DOHH2 (cell line): ENCODE results near the gene RIC1.

Source experiments
- EZH2phosphoT487 ChIP-seq: fragments of 200-600 bp; sonication (generic); IDR thresholded peaks from 2 replicates; pipeline ENCODE4 v1.6.1; 2017; ENCODE audit warnings: borderline replicate concordance, mild to moderate bottlenecking, antibody characterized with exemption, low read length, moderate library complexity, mixed read lengths
- TF ChIP-seq, protein P1 (sequence below): fragments of 200-600 bp; sonication (generic); IDR thresholded peaks from one replicate; pipeline ENCODE4 v1.5.1; 2014; ENCODE audit warnings: antibody characterized with exemption, mild to moderate bottlenecking, low read depth, low read length; ENCODE audit not compliant: poor library complexity, severe bottlenecking

DNA sequence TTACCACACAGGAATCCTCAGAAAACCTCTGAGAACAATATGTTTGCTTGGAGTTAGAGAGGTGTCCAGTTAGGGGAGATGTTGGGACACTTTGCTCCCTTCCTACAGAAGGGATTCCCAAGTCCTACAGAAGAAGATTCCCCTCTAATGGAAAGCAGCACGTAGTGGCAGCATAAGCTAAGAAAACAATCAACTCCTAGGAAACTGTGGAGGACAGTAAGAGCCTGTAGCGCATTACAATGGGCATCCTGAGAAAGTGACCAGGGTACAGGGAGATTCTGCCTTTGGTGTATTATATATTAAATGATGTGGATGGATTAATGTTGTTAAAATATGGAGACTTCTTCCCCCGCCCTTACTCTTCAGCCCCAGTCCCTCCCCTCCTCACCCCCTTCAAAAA lies 13.9 kb upstream of the RIC1 start:
- TF ChIP-seq, protein P1, sequence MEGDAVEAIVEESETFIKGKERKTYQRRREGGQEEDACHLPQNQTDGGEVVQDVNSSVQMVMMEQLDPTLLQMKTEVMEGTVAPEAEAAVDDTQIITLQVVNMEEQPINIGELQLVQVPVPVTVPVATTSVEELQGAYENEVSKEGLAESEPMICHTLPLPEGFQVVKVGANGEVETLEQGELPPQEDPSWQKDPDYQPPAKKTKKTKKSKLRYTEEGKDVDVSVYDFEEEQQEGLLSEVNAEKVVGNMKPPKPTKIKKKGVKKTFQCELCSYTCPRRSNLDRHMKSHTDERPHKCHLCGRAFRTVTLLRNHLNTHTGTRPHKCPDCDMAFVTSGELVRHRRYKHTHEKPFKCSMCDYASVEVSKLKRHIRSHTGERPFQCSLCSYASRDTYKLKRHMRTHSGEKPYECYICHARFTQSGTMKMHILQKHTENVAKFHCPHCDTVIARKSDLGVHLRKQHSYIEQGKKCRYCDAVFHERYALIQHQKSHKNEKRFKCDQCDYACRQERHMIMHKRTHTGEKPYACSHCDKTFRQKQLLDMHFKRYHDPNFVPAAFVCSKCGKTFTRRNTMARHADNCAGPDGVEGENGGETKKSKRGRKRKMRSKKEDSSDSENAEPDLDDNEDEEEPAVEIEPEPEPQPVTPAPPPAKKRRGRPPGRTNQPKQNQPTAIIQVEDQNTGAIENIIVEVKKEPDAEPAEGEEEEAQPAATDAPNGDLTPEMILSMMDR, result no peak
- TF ChIP-seq EZH2phosphoT487, result no peak
